Measurements from ENCODE around the gene SLC25A13. TPM values are rescaled to one million over a fixed set of nuclear protein-coding genes. Genes with fewer than 3 reads are reported as not detected.

Gene SLC25A13
- total RNA-seq, 1 experiment from 2014 or later, result 52.5 TPM

DNA sequence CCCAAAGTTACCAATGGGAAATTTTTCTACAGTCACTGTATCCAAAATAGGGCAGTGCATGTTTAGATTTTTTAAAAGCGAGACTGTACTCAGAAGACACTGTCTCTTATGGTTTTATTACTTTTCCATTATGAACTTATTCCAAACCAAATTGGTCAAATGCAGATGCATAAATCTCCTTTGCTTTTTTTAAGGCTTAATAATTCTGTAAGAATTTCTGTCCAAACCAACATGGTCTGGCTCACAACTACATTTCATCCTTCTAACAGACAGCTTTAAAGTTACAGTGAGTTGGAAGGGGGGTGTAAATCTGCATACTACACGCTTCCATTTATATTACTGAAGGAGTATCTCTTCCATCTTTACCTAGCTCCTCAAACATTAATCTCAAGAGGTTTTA, 199.2 kb downstream of the SLC25A13 start:
- 0 out of 2 replicates have a peak, but pooled peaks cover 22% of the 10 kb centered on the region for H3K36me3 ChIP-seq (ENCODE audit: low read depth)
- POLR2A ChIA-PET (ENCODE audit: unreplicated experiment), result no interaction called here
- intact Hi-C loops (cut with micrococcal nuclease; ENCODE audit: unreplicated experiment), result no loop called here

DNA sequence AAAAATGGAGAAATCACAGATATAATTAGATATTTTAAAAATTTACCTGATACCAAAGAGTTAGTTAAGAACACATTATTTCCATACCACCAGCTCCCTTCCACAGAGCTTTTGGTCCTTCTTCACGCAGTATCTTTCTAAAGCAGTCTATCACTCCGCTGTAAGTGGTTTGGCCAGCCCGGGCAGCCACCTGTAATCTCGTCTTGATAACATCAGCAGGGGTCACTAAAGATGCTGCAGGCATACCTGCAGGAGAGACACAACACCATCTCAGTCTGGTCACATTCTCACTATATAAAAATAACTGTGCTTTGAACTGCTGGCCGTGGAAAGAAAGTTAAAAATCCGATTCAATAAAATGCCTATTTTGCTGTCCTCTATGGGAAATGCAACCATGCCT, 200.1 kb downstream of the SLC25A13 start:
- Histone ChIP-seq H3K4me3 (no peak overlapping the region), H3K9me3 (ENCODE audit: insufficient read depth, low read depth) (no peaks in the 10 kb centered on the region), H3K4me1 (replicated peaks; ENCODE audit: insufficient read depth) (no peaks in the 10 kb centered on the region), H4K20me1 (ENCODE audit: insufficient read depth) (no peaks in the 10 kb centered on the region), H3K9me2 (ENCODE audit: insufficient read depth) (no peaks in the 10 kb centered on the region), H2AFZ (no peak overlapping the region), H3K27me3 (ENCODE audit: insufficient read depth, low read depth) (no peaks in the 10 kb centered on the region), H3K36me3 (ENCODE audit: low read depth) (0 out of 2 replicates have a peak, but pooled peaks cover 15% of the 10 kb centered on the region), H3K27ac (no peak overlapping the region), H3F3A (ENCODE audit: insufficient read depth, low read depth) (no peaks in the 10 kb centered on the region), H3K4me2 (no peak overlapping the region), H3K79me2 (ENCODE audit: low read depth) (no peaks in the 10 kb centered on the region)
- POLR2A ChIA-PET (ENCODE audit: unreplicated experiment), result no interaction called here
- intact Hi-C loops (cut with micrococcal nuclease; ENCODE audit: unreplicated experiment), result no loop called here
- BruUV-seq (replicated peaks), result no TSS peak
- CTCF ChIA-PET, result no interaction called here
- no peak for DNase-seq
- no peak for TF ChIP-seq EZH2 (IDR thresholded peaks at IDR 0.05; ENCODE audit: low read depth)
- TF ChIP-seq, protein P1, sequence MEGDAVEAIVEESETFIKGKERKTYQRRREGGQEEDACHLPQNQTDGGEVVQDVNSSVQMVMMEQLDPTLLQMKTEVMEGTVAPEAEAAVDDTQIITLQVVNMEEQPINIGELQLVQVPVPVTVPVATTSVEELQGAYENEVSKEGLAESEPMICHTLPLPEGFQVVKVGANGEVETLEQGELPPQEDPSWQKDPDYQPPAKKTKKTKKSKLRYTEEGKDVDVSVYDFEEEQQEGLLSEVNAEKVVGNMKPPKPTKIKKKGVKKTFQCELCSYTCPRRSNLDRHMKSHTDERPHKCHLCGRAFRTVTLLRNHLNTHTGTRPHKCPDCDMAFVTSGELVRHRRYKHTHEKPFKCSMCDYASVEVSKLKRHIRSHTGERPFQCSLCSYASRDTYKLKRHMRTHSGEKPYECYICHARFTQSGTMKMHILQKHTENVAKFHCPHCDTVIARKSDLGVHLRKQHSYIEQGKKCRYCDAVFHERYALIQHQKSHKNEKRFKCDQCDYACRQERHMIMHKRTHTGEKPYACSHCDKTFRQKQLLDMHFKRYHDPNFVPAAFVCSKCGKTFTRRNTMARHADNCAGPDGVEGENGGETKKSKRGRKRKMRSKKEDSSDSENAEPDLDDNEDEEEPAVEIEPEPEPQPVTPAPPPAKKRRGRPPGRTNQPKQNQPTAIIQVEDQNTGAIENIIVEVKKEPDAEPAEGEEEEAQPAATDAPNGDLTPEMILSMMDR (conservative IDR thresholded peaks at IDR 0.05), result no peak

More for the DNA sequence above, 199.2 kb downstream of the SLC25A13 start:
- Histone ChIP-seq H3K9me2 (ENCODE audit: insufficient read depth) (no peaks in the 10 kb centered on the region), H3K27me3 (ENCODE audit: insufficient read depth, low read depth) (no peaks in the 10 kb centered on the region), H3K4me1 (replicated peaks; ENCODE audit: insufficient read depth) (no peaks in the 10 kb centered on the region), H3K79me2 (ENCODE audit: low read depth) (no peaks in the 10 kb centered on the region), H4K20me1 (ENCODE audit: insufficient read depth) (no peaks in the 10 kb centered on the region), H3K4me2 (no peak overlapping the region), H3K9me3 (ENCODE audit: insufficient read depth, low read depth) (no peaks in the 10 kb centered on the region), H3F3A (ENCODE audit: insufficient read depth, low read depth) (no peaks in the 10 kb centered on the region), H3K4me3 (no peak overlapping the region), H2AFZ (no peak overlapping the region), H3K27ac (no peak overlapping the region)
- no TSS peak for BruUV-seq (replicated peaks)
- no peak for DNase-seq
- CTCF ChIA-PET, result no interaction called here
- TF ChIP-seq, protein P1 (conservative IDR thresholded peaks at IDR 0.05), result no peak
- no peak for TF ChIP-seq EZH2 (IDR thresholded peaks at IDR 0.05; ENCODE audit: low read depth)

DNA sequence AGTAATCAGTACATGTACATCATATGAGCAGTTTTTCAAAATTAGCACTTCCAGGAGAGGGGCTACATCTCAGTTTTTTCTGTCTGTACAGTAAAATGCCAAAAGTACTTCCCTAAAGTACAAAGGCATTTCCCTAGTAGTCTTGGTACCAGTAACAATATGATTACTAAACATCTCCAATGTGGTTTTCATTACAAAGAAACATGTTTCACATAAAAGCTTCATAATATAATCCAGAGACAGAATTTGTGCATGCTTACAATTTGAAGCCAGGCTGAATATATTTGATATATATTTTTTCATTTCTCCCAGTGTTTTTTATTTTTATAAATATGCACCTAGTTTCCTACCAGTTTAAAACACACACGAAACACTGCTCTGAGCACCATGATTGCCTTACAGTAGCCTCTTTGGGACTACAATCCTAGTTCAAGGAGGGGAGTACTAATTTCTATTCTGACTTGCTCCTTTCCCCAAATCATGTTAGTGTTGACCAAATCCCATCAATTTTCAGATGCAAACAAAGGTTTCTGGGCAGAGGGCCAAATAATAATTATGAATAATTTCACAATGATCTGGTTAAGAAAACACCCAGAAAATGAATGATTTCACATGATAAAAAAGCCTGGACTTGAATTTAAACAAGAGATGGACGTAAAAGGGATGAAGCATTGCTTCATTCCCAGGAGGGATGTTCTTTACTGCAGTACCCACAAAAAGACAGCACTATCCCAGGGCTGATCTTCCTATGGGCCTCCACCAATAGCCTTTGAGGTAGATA, 201.3 kb downstream of the SLC25A13 start:
- H3K4me3 ChIP-seq, result no peak overlapping the region
- no peak overlapping the region for H2AFZ ChIP-seq
- no peak for DNase-seq
- H3K27me3 ChIP-seq (ENCODE audit: insufficient read depth, low read depth), result no peaks in the 10 kb centered on the region
- no TSS peak for BruUV-seq (replicated peaks)
- no peaks in the 10 kb centered on the region for H4K20me1 ChIP-seq (ENCODE audit: insufficient read depth)
- H3K27ac ChIP-seq, result no peak overlapping the region
- H3K9me2 ChIP-seq (ENCODE audit: insufficient read depth), result no peaks in the 10 kb centered on the region
- ChIA-PET POLR2A (ENCODE audit: unreplicated experiment) (no interaction called here), CTCF (no interaction called here)
- no peaks in the 10 kb centered on the region for H3F3A ChIP-seq (ENCODE audit: insufficient read depth, low read depth)
- 0 out of 2 replicates have a peak, but pooled peaks cover 15% of the 10 kb centered on the region for H3K36me3 ChIP-seq (ENCODE audit: low read depth)
- TF ChIP-seq, protein P1 (conservative IDR thresholded peaks at IDR 0.05), result no peak
- no peak for TF ChIP-seq EZH2 (IDR thresholded peaks at IDR 0.05; ENCODE audit: low read depth)
- H3K79me2 ChIP-seq (ENCODE audit: low read depth), result no peaks in the 10 kb centered on the region
- H3K4me2 ChIP-seq, result no peak overlapping the region
- intact Hi-C loops (cut with micrococcal nuclease; ENCODE audit: unreplicated experiment), result no loop called here
- H3K4me1 ChIP-seq (replicated peaks; ENCODE audit: insufficient read depth), result no peaks in the 10 kb centered on the region
- no peaks in the 10 kb centered on the region for H3K9me3 ChIP-seq (ENCODE audit: insufficient read depth, low read depth)

Measured in PC-9 (cell line).